ENCODE data around the gene PVALB.
A peak's percentile ranks its signal among the peaks of the same experiment; 100 is the strongest.

Gene PVALB, protein sequence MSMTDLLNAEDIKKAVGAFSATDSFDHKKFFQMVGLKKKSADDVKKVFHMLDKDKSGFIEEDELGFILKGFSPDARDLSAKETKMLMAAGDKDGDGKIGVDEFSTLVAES

DNA sequence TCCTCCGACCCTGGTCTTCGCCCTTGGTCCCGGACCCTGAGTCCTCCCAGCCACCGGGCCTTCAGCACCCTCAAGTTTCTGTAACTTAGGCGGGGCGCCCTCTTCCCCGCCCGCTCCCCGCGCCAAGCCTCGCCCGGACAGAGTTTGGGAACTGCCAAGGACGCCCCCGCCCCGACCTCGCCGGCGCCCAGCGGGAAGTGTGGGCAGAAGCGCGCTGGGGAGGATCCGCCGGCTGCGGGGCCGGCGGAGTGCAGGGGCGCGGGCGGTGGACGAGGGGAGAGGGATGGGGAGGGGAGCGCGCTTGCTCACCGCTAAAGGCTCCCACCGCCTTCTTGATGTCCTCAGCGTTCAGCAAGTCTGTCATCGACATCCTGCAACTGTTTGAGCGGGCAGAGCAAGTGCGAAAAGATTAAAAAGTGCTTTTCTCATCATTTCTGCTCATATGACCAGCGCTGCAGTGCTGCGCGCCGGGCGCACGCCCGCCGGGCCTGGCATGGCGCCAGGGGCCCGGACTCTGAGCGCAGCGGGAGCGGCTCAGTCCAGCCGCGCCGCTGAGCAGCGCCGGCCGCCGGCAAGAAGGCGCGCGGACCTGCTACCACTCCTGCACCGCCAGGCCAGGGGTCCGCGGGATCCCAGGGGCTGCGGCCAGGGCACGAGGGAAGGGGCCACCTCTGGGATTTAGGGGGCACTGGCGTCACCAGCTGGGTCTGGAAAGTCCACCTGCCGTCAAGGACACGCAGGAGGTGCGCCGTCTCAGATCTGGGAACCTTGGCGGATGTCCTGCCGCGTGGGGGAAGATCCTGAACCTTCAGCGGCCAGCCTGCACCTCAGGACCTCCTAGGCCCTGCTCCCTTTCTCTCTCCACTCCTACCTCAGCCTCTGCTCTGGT, at the start of gene PVALB:
Gene PVALB, minus strand, starts transcription at position 400 of the 889 bp plus-strand sequence. Its CDS starts 30 bp downstream, at position 370.
- Histone ChIP-seq H2AFZ (ENCODE audit: low read depth, low read length) (peak within 1 kb of the TSS; percentile 75), H3K36me3 (ENCODE audit: insufficient read depth, low read length) (no peaks in the 10 kb centered on the region), H3K4me1 (ENCODE audit: insufficient read depth, low read length) (peaks cover 11% of the 10 kb centered on the region), H3K9me3 (ENCODE audit: low read length) (no peaks in the 10 kb centered on the region), H3K27me3 (ENCODE audit: insufficient read depth, low read length) (peaks cover 58% of the 10 kb centered on the region), H3K4me3 (ENCODE audit: low read length) (peak within 1 kb of the TSS; percentile 29)

DNA sequence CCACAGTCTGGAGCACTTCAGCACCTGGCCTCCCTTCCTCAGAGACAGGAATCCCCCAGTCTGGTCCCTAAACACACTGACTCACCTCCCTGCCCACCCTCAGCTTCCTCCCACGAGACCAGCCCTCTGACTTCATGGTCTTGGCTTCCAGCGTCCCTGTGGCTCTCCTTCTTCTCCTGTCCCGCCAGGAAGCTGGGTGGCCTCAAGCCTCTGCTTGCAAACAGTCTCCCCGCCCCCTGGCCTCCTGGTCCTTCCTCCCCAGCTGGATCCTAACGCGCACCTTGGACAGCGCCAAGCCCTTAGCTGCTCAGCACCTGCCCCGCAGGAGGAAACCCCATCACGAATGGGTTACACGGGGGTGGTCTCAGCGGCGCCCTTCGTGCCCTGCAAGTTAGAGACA, 48.5 kb upstream of the PVALB start:
- H3K4me1 ChIP-seq (ENCODE audit: insufficient read depth, low read length) = no peaks in the 10 kb centered on the region
- no peaks in the 10 kb centered on the region for H3K9me3 ChIP-seq (ENCODE audit: low read length)
- H3K36me3 ChIP-seq (ENCODE audit: insufficient read depth, low read length) = no peaks in the 10 kb centered on the region
- H3K27me3 ChIP-seq (ENCODE audit: insufficient read depth, low read length) = peaks cover 5% of the 10 kb centered on the region
- no peak overlapping the region for H3K4me3 ChIP-seq (ENCODE audit: low read length)
- H2AFZ ChIP-seq (ENCODE audit: low read depth, low read length) = no peak overlapping the region

DNA sequence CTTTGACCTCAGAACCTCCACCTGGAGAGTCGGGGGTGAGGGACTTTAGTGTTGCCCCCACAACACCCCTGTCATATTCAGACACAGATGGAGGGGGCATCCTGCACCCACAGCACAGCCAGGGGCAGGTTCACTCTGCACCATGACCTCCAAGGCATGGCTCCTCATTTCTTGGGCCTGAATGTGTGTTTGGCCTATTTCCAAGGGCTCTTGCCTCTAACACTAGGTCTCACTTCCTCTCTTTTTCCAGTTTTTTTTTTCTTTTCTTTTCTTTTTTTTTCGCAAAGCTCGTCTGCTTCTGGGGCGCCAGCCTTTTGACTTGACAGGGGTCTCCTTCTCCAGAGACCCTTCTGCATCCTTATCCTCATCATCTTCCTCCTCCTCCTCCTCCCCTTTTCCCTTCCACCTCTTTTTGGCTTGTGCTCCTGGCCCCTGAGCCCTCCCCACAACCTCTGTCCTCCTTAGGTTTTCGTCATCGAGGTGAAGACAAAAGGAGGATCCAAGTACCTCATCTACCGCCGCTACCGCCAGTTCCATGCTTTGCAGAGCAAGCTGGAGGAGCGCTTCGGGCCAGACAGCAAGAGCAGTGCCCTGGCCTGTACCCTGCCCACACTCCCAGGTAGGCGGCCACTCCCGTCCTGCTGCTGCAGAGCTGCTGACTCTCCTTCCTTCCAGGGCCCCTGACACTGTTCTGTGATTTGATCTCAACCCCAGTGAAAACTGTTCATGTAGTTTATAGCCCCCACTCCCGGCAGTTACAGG, 47.8 kb upstream of the PVALB start:
- H3K4me1 ChIP-seq (ENCODE audit: insufficient read depth, low read length) = no peaks in the 10 kb centered on the region
- no peak overlapping the region for H2AFZ ChIP-seq (ENCODE audit: low read depth, low read length)
- H3K9me3 ChIP-seq (ENCODE audit: low read length) = no peaks in the 10 kb centered on the region
- H3K4me3 ChIP-seq (ENCODE audit: low read length) = no peak overlapping the region
- H3K27me3 ChIP-seq (ENCODE audit: insufficient read depth, low read length) = peaks cover 5% of the 10 kb centered on the region
- H3K36me3 ChIP-seq (ENCODE audit: insufficient read depth, low read length) = no peaks in the 10 kb centered on the region

DNA sequence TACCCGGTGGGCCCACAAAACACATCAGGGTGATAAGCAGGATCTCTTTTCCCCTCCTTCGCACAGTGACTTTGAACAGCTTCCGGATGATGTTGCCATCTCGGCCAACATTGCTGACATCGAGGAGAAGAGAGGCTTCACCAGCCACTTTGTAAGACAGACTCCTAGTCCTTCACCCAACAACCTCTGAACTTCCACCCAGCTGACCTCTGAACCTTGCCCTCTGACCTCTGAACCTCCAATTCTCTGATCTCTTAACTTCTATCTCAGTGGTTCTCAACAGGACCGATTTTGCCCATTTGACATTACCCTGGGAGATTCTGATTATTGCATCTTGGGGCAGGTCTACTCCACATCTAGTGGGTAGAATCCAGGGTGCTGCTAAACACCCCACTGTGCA, 47.1 kb upstream of the PVALB start:
- H2AFZ ChIP-seq (ENCODE audit: low read depth, low read length) = no peak overlapping the region
- no peaks in the 10 kb centered on the region for H3K36me3 ChIP-seq (ENCODE audit: insufficient read depth, low read length)
- no peaks in the 10 kb centered on the region for H3K9me3 ChIP-seq (ENCODE audit: low read length)
- H3K27me3 ChIP-seq (ENCODE audit: insufficient read depth, low read length) = peaks cover 6% of the 10 kb centered on the region
- H3K4me1 ChIP-seq (ENCODE audit: insufficient read depth, low read length) = no peaks in the 10 kb centered on the region
- no peak overlapping the region for H3K4me3 ChIP-seq (ENCODE audit: low read length)

DNA sequence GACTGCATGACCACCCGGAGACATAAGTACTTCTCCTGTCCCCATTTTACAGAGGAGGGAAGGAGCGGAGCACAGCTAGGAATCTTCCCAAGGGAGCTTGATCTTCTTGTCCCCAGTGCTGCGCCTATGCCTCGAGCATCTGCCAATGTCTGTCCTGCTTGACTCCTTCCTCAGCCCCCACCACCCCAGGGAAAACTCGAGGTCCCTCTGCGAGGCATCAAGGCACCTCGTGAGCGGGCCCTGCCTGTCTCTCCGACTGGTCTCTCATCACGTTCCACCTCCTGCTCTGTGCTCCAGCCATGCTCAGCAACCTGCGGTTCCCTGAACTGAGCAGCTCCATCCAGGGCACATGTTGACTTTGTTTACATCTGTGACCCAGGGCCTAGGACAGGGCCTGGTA, 46.4 kb upstream of the PVALB start:
- Histone ChIP-seq H3K9me3 (ENCODE audit: low read length) (no peaks in the 10 kb centered on the region), H3K27me3 (ENCODE audit: insufficient read depth, low read length) (peaks cover 8% of the 10 kb centered on the region), H3K4me3 (ENCODE audit: low read length) (no peak overlapping the region), H2AFZ (ENCODE audit: low read depth, low read length) (no peak overlapping the region), H3K36me3 (ENCODE audit: insufficient read depth, low read length) (no peaks in the 10 kb centered on the region), H3K4me1 (ENCODE audit: insufficient read depth, low read length) (no peaks in the 10 kb centered on the region)

DNA sequence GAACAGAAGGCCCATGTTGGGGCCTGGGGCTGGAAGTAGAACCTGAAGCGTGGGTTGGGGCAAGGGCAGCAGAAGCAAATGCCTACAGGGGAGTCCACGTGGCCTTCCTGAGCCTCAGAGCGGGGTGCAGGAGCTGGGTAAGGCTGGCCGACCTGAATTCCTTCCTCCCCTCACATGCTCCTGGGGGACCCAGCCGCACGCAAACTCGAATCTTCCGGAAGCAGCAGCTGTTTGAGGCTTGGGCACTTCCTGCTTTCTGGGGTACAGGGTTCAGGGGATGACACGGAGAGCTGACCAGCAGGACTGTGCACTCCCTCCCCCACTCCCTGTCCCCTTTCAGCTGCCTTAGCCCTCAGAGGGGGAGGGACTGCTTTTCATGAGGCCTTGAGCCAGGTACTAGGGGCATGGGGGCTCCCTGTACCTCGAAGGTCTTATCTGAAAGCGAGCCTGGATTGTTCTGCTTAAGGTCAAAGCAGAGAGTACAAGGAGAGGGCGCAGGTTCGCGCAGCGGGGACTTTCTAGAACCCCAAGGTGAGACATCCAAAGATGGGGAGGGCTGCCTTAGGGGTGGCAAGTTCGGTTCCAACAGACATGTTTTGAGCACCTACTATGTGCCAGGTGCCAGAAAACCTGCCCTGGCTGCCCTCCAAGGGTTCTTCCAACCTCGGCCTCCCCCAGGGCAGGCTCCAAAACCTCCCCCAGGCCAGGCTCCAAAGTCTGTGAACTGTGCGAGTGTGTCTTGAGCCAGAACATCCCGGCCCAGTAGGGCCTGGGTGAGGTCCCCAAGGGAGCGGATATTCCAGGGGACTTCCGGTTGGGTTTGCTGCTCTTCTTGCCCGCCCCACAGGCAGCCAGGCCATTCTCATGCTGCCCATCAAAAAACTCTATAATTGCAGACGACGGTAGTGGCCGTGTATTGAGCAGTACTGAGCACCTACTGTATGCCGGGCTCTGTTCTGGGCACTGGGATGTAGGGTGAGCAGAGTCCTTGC, 45.7 kb upstream of the PVALB start:
- H3K9me3 ChIP-seq (ENCODE audit: low read length) = no peaks in the 10 kb centered on the region
- no peak overlapping the region for H2AFZ ChIP-seq (ENCODE audit: low read depth, low read length)
- no peaks in the 10 kb centered on the region for H3K36me3 ChIP-seq (ENCODE audit: insufficient read depth, low read length)
- no peak overlapping the region for H3K4me3 ChIP-seq (ENCODE audit: low read length)
- no peaks in the 10 kb centered on the region for H3K4me1 ChIP-seq (ENCODE audit: insufficient read depth, low read length)
- peaks cover 12% of the 10 kb centered on the region for H3K27me3 ChIP-seq (ENCODE audit: insufficient read depth, low read length)

DNA sequence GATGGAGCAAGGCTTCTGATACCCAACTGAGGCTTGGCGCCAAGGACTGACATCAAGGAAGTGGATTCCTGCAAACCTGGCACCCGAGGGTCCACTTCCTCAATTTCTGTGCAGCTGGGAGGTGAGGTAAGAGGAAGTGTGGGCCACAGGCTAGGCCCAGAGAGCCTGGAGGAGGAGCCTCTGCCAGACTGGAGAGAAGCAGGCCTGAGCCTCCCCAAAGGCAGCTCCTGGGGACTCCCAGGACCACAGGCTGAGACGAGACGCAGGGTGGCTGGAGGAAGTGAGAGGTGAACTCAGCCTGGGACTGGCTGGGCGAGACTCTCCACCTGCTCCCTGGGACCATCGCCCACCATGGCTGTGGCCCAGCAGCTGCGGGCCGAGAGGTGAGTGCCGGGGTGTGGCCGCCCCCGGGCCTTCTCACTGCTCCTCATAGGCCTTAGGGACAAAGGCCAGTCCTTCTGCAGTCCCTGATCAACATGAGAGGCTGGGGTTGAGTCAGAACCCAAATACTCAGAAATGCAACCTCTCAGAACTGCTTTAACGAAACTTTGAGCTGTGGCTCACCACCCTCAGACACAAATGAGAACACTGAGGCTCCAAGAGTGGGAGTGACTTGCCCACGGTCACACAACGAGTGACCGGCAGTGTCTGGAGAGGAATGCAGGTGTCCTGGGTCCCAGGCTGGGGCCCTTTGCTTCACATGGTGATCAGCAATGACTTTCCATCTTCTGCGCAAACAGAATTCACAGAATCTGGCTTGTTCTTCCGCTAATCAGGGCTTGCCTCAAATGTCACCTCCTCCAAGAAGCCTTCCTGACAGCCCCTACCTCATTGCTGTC, 44.2 kb upstream of the PVALB start, which contains the start of gene NCF4:
Gene NCF4, plus strand, starts transcription at position 186 of the 839 bp plus-strand sequence. Its CDS starts 166 bp downstream, at position 352.
- no peak within 1 kb of the TSS for H2AFZ ChIP-seq (ENCODE audit: low read depth, low read length)
- no peak within 1 kb of the TSS for H3K4me3 ChIP-seq (ENCODE audit: low read length)
- no peaks in the 10 kb centered on the region for H3K9me3 ChIP-seq (ENCODE audit: low read length)
- H3K27me3 ChIP-seq (ENCODE audit: insufficient read depth, low read length) = peaks cover 15% of the 10 kb centered on the region
- H3K4me1 ChIP-seq (ENCODE audit: insufficient read depth, low read length) = no peaks in the 10 kb centered on the region
- no peaks in the 10 kb centered on the region for H3K36me3 ChIP-seq (ENCODE audit: insufficient read depth, low read length)

DNA sequence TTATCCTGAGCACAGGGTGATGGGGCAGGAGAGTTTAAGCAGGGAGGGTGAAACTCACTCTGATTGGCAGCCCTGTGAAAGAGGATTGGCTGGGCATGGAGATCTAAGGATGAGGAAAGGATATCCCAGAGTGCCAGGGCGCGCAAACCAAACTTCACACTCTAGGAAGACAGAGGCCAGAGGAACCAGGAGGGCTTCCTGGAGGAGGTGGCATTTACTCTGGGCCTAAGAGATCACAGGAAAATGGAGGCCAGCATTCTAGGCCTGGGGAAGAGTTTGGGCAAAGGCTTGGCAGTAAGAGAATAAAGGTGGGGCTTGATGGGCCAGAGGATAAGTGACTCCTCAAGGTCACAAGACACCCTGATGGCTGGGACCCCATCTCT, 43.6 kb upstream of the PVALB start:
- Histone ChIP-seq H3K27me3 (ENCODE audit: insufficient read depth, low read length) (peaks cover 13% of the 10 kb centered on the region), H2AFZ (ENCODE audit: low read depth, low read length) (no peak overlapping the region), H3K9me3 (ENCODE audit: low read length) (no peaks in the 10 kb centered on the region), H3K36me3 (ENCODE audit: insufficient read depth, low read length) (no peaks in the 10 kb centered on the region), H3K4me1 (ENCODE audit: insufficient read depth, low read length) (no peaks in the 10 kb centered on the region), H3K4me3 (ENCODE audit: low read length) (no peak overlapping the region)

DNA sequence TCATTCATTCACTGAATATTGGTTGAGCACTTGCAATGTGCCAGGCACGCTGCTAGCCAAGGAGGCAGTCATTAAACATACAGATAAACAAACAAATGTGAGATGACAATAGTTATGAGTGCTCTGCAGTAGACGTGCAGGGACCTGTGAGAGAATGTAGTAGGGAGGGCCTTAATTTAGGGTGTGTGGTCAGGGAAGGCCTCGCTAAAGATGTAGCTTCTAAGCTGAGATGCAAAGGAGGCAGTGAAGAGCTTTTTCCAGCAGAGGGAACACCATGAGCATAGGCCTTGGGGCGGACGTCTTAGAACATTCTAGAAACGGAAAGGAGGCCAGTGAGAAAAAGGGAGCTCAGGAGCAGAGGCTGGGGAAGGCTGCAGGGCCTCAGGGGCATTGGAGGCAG, 43.2 kb upstream of the PVALB start:
- Histone ChIP-seq H3K27me3 (ENCODE audit: insufficient read depth, low read length) (peaks cover 13% of the 10 kb centered on the region), H3K4me1 (ENCODE audit: insufficient read depth, low read length) (no peaks in the 10 kb centered on the region), H3K4me3 (ENCODE audit: low read length) (no peak overlapping the region), H2AFZ (ENCODE audit: low read depth, low read length) (no peak overlapping the region), H3K9me3 (ENCODE audit: low read length) (no peaks in the 10 kb centered on the region), H3K36me3 (ENCODE audit: insufficient read depth, low read length) (no peaks in the 10 kb centered on the region)

DNA sequence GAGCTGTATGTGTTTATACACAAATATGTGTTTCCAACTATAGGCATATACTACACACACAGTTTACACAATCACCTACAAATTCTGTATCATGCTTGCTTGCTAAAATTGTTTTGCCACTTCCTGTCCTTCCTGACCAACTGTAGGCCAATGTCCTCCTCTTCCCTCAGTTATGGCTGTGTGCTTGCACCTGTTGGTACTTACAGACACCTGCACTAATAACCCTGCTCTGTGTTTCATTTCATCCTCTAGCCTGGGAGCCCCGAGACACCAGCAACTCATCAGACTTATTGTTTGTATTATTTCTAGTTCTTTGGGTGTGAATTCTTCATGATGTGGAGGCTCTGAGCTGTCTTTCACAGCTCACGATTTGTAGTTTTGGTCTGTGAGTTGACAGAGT, 42.1 kb upstream of the PVALB start:
- Histone ChIP-seq H3K9me3 (ENCODE audit: low read length) (no peaks in the 10 kb centered on the region), H2AFZ (ENCODE audit: low read depth, low read length) (no peak overlapping the region), H3K4me3 (ENCODE audit: low read length) (no peak overlapping the region), H3K27me3 (ENCODE audit: insufficient read depth, low read length) (peaks cover 13% of the 10 kb centered on the region), H3K36me3 (ENCODE audit: insufficient read depth, low read length) (no peaks in the 10 kb centered on the region), H3K4me1 (ENCODE audit: insufficient read depth, low read length) (no peaks in the 10 kb centered on the region)

DNA sequence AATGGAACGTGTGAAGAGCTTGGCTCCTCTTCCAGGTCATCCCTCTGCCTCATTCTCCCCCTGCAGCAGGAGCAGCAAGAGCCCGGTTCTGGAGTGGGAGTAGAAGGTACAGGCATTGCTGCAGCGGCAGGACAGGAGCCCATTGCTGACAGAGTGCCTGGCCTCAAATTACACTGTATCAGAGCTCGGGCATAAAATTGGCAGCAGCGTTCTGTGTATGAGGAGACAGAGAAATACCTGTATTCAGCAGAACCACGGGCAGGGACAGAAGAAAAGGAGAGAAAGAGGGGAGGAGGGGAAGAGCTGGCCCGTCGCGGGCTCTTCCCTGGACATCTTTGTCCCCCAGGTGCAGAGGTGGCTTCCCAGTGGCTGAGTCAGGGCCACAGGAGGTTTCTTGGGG, 41.3 kb upstream of the PVALB start:
- H3K4me1 ChIP-seq (ENCODE audit: insufficient read depth, low read length) = no peaks in the 10 kb centered on the region
- no peaks in the 10 kb centered on the region for H3K36me3 ChIP-seq (ENCODE audit: insufficient read depth, low read length)
- H3K27me3 ChIP-seq (ENCODE audit: insufficient read depth, low read length) = peaks cover 13% of the 10 kb centered on the region
- no peak overlapping the region for H3K4me3 ChIP-seq (ENCODE audit: low read length)
- no peak overlapping the region for H2AFZ ChIP-seq (ENCODE audit: low read depth, low read length)
- H3K9me3 ChIP-seq (ENCODE audit: low read length) = no peaks in the 10 kb centered on the region

DNA sequence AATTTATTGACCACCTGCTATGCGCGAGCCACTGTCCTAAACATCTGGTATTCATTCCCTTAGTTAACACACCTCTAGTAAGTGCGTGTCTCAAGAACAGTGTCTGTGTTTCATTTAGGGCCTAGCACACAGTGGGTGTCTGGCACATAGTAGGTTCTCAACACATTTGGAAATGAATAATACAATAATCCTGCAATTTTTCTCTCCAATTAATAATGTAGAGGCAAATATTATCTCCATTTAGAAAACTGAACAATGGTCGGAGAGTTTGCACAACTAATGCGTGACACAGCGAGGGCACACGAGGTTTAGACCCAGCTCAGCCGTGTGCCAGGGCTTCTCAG, 39.9 kb upstream of the PVALB start:
- Histone ChIP-seq H3K4me1 (ENCODE audit: insufficient read depth, low read length) (no peaks in the 10 kb centered on the region), H3K9me3 (ENCODE audit: low read length) (peaks cover 2% of the 10 kb centered on the region)

More for the DNA sequence above, 39.9 kb upstream of the PVALB start:
- H3K4me3 ChIP-seq (ENCODE audit: low read length) = no peak overlapping the region
- peaks cover 13% of the 10 kb centered on the region for H3K27me3 ChIP-seq (ENCODE audit: insufficient read depth, low read length)
- no peak overlapping the region for H2AFZ ChIP-seq (ENCODE audit: low read depth, low read length)
- H3K36me3 ChIP-seq (ENCODE audit: insufficient read depth, low read length) = no peaks in the 10 kb centered on the region
